ENCODE results near the gene CARMIL1.

The CARMIL1 gene

DNA sequence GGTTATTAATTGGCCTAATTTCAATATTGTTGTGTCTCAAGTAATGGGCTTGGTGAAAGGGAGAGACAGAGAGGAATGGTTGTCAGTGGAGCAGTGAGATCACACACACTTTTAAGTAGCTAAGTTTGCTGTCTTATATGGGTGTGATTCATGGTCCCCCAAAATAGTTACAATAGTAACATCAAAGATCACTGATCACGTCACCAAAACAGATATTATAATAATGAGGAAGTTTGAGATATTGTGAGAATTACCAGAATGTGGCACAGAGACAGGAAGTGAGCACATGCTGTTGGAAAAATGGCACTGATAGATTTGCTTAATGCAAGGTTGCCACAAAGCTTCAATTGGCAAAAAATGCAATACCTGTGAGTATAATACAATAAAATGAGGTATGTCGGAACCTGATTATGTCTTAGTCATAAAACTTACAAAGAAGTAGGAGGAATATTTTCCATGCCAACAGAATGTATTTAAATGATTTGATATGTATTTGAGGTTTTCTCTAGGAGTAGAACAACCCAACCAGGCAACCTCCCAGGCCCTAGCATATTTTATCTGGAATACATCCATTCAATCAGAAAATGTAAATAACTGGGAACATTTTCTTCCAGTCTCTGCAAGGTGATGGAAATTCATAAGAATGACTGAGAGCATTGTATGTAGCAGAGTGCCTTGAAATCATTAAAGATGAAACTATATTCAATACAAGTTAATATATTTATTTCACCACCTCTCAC, 167.8 kb downstream of the CARMIL1 start:
- no peak for DNase-seq (ENCODE audit: low spot score)

DNA sequence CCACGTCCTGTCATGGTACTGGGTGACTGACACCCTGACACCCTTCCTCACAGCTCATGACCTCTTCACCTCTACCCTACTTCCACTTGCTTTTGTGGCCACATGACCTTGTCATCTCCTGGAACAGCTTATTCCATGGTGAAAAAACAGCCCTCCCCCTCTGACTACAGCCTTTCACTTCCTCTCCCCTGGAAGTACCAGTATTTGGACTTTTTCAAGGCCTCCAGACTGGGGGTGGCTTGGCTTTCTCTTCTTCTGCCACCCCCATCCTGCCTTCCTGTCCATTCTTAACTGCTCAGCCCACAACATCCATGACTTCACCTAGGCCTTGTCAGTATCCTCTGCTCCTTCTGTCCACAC, 168.4 kb downstream of the CARMIL1 start:
- DNase-seq (ENCODE audit: low spot score), result no peak

DNA sequence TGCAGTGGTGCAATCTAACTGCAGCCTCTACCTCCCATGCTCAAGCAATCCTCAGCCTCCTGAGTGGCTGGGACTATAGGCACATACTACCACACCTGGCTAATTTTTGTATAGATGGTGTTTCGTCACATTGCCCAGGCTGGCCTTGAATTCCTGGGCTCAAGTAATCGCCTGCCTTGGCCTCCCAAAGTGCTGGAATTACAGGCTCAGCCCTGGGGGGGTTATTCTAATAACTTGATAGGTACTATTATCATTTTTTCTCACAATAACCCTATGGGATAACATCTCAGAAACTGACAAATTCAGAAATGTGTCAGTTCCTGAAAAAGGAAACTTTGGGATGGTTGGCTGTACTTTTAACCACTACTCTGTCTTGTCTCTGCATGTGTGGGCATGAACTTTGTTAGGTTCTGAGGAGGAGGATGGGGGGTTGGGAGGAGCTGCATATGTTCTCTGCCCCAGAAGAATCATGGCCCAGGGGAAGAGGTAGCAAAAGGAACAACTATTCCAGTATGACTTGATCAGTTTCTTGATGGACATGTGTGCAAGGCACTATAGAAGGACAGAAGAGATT, 169.9 kb downstream of the CARMIL1 start:
- no peak for DNase-seq (ENCODE audit: low spot score)

DNA sequence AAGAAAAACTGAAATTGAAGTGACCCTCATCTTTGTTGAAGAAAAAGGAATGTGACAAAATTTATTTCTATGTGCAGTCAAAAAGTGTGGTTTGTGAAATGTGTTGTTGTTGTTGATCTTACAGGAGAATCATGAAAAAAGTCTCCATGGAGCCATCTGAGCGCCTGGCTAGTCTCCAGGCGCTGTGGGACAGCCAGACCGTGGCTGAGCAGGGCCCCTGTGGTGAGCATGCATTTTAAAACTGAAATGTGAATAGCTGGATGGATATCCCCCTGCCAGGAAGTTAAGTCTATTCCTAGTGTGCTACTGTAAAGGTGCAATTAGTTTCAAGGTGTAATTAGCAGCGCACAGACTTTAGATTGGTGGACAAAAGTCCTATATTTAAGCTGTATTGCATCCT, 170.6 kb downstream of the CARMIL1 start:
- DNase-seq (ENCODE audit: low spot score), result no peak

DNA sequence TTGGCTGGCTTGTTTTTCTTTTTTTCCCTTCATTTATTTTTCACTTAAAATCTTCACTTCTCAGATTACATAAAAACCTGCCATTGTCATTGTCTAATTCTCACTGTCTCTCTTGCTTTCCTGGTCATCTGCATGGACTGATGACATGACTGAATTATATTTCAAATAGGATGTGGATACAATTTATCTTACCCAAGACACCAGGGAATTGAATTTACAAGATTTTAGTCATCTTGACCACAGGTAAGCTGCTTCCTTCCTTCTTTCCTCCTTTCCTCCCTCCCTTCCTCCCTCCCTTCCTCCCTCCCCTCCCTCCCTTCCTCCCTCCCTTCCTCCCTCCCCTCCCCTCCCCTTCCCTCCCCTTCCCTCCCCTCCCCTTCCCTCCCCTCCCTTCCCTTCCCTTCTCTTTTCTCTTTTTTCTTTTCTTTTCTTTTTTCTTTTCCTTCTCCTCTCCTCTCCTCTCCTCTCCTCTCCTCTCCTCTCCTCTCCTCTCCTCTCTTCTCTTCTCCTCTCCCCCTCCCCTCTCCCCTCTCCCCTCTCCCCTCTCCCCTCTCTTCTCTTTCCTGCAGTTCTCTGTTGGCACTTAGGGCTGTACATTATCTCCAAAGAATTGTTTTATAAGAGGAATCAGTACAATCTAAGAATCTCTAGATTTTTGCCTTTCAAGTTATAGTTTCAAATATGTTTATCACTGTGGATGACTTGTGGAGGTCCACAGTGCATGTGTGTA, 171.5 kb downstream of the CARMIL1 start:
- DNase-seq (ENCODE audit: low spot score), result no peak

DNA sequence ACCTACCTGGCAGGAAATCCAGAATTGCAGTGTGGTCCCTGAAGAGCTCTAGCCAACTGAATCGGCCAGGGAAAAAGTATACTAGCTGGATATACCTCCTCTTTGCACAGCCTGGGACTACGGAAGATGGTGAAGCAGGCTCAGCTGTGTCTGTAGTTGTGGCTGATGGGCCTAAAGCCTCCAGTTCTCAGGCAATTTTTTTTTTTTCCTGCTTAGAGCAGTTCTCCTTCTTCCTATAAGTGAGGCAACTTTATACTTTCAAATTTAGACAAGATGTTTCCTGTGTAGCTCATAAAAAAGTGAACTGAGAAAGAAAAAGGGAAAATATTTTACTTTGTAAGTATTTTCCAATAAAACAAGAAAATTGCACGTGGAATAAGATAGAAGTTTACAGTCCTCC, 172.9 kb downstream of the CARMIL1 start:
- no peak for DNase-seq (ENCODE audit: low spot score)

DNA sequence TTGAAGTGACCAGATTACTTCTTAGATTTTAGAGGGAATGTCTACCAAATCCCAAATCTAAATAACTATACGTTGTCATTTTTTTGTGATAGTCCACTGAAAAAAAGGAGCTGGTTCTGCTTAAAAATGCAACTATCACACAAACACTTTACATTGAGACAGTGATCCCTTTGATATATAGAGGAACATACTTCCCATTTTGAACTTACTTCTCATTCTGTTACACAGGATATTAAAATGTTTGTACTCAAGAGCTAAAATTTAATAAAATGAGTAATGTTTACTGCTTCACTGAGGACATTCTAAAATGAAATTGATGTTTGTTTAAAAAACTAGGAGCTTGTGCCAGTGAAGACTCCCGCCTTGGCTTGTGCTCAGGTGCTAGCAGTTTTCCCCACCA, 174.1 kb downstream of the CARMIL1 start:
- no peak for DNase-seq (ENCODE audit: low spot score)

DNA sequence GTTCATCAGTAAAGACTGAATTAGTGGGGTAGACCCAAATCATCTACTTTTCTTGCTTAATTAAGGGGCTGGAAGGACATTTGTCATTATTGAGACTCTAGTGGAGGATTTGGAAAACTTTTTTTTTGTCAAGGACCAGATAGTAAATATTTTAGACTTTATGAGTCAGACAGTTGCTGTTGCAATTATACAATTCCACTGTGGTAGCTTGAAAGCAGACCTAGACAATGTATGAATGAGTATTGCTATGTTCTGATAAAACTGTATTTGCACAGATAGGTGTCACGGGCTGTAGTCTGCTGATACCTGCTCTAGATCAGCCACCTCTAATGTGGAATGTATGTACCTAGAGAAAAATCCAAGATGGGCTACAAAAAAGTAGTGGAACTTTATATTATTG, 175.0 kb downstream of the CARMIL1 start:
- DNase-seq (ENCODE audit: low spot score), result no peak

DNA sequence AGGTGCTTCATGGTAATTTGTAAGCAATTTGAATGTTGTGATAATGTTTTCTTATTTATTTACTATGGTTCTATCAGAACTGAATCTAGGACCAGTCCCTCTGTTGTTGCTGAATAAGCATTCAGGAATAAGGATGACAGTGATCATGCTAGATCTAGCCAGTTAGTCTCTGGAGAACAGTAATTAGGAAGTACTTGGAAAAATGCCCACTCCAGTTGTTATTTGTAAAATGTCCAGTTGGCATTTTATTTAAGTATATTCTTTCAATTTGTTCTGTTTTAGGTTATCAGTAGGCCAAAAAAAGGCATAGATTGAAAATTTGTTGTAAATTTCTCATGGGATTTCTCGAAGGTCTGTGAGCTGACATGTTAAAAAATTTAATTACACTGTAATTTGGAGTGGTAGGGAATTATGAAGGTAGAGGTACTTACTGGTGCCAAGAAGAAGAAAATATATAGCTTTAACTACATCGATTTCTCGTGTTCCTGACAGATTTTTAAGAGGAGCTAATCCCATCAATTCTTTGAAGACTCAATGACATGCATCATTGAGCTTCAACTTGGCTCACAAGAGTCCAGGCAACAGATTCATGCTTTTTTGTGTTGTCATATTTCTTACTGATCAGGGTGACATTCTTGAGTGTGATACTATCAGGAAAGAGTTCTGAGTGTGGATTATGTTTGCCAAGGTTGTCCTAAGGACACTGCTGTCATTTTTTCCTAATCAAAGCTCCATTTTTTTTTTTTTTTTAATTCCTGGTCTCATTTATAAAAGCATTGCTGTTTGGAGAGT, 177.3 kb downstream of the CARMIL1 start:
- DNase-seq (ENCODE audit: low spot score), result no peak

DNA sequence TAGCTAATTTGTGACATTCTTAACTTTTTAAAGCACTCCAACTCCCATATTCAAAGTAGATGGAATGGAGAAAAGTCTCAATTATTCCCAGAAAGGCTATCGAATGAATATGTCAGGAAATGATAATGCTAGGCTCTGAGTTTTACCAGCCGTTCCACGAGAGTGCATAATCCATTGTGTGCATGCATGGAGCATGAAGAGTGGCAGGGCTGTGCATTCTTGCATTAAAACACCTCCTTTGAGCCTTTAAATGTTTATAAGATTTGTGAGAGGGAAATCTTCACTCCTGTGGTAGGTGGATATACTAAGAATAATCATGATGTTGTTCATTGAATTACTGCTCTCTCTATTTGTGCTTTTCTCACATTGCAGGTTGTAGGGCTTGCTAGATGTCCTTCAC, 178.3 kb downstream of the CARMIL1 start:
- DNase-seq (ENCODE audit: low spot score), result no peak

DNA sequence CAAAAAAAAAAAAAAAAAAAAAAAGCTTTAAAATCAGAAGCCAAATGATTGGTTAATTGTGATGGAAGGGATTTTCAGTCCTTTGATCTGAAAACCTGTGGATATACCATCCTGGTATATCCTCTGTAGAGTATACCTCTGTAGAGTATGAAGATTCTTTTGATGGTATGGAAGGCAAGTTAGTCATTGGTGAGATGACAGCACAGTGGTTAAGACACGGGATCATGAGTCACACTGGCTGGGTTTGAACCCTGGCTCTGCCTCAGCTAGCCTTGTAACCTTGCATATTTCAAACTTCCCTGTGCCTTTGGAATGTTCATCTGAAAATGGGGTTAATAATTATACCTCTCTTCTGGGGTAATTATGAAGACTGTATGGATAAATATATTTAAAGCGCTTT, 179.3 kb downstream of the CARMIL1 start:
- no peak for DNase-seq (ENCODE audit: low spot score)

DNA sequence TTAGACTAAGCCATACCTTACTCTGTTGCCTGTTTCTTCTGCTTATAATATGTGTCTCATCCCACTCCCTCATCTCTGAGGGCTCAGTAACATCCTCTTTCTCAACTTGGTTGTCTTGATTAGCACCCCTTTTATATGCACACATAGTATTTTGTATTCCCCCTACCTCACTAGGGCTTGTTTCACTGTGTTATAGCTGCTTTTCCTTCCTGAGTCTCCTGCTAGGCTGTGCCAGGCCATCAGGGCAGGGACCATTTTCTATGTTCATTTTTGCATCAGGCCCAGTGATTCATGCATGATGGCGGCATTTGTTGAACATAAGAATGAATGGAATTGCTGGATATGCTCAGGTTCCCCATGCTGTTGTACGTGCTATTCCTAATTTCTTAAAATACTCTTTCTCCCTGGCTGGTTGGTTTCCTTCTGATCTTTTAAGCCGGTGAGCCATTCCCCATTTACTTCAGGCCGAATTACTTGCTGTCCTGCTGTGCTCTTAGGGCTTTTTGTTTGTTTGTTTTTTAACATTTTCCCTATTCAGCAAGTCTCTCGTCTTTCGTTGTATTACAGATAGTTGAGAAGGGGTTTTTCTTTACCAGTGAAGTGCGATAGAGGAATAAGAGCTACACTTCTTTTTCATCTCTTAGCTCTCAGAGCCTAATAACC, 183.2 kb downstream of the CARMIL1 start:
- no peak for DNase-seq (ENCODE audit: low spot score)

DNA sequence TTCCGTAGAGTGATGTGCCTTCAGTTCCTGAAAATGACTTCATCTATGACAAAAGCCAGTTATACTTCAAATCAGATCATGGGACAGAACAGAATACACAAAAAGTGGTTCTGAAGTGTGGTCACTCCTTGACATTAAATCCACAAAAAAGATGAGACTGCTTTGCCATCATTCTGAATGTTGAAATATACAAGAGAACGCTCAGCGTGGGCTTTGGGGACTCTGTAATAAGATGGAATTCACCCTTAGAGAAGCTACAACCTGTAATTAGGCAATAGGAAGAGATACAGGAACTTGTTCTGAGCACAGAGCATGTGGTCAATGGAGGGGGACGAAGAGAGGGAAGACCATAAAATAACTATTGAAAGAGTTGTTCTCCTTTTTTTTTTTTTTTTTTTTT, 184.3 kb downstream of the CARMIL1 start:
- DNase-seq (ENCODE audit: low spot score), result no peak

DNA sequence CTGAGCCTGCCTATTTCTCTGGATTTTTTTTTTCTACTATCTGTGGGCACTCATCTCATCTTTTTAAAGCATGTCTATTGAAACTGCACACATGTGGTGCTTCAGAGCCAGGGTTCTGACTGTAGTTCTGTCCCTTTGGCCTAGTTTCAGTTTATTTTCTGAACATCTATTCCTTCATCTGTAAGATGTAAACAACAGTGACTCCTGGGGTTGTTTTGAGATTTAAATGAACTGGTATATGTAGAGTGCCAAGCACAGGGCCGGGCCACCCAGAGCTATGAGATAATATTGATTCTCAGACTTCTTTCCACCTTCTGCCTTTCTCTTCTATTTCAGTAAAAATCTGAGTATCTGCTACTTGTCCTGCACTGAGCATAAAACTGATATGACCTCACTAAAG, 185.1 kb downstream of the CARMIL1 start:
- DNase-seq (ENCODE audit: low spot score), result no peak

DNA sequence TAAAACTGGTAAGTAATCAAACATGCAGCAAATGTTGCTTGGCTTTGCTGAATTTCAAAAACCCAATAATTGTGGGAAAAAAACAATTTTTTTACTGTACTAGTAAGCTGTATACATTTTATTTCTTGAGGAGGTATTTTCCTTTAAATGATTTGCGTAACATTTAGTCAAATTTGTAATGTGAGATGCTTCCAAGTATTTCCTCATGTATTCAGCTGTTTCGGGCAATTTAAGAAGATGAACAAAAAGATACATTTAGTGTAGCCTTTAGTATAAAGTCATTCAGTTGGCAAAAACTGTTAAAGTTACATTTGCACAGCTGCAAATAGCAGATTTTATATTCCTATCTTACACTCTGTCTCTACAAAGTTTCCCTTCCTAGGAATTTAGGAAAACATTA, 186.8 kb downstream of the CARMIL1 start:
- no peak for DNase-seq (ENCODE audit: low spot score)

DNA sequence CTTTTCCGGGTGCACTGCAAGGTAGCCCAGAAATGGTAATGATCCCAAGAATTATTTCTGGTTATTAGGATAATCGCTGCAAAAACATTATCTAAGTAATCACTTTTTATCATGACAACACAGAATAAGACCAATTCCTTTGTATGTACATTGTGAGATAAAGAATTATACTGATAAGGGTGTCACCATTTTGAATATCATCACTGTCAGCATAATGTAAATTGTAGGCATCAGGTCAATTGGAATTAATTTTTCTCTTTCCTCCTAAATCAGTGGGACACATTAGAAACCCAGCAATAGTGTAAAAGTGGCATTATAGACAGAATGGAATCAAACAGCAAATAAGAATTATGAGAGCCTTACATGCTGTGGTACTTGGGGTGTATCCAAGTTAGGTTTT, 189.7 kb downstream of the CARMIL1 start:
- DNase-seq (ENCODE audit: low spot score), result no peak

DNA sequence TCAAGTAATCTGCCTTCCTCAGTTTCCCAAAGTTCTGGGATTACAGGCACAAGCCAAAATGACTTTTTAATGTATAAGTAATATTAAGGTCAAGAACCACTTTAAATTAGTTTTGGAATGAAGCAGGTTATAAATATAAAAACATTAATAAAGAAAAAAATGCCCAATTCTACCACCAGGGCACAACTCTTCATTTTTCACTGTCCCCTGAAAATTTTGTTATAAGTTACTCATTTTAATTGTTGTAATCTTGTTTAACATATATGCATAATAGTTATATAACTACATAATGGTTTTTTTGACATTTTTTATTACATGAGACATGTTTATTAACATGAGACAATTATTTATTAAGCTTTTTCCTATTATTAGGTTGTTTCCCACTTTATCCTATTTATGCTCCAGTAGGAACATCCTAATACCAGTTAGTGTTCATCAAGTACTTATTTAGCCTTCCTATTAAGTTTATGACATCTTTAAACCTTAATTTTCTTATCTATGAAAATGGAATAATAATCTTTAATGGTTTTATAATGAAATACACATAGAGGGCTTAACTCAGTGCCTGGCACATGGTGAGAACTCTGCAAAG, 190.7 kb downstream of the CARMIL1 start:
- DNase-seq (ENCODE audit: low spot score), result no peak

DNA sequence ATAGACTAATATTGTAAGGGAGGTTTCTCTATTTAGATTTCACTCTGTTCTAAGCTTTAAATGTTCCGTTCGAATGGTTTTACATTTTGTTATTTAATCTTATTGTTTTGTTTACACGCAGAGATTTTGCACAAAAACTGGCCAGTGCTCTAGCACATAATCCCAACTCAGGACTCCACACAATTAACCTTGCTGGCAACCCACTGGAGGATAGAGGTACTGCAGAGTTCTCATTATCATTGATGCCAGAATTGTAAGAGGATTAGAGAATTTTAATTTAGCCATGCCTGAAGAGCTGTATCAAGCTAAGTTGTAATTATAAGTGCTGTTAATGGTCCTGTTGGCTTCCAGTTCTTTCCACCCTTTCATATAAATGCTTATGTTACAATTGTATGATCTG, 193.1 kb downstream of the CARMIL1 start:
- no peak for DNase-seq (ENCODE audit: low spot score)

DNA sequence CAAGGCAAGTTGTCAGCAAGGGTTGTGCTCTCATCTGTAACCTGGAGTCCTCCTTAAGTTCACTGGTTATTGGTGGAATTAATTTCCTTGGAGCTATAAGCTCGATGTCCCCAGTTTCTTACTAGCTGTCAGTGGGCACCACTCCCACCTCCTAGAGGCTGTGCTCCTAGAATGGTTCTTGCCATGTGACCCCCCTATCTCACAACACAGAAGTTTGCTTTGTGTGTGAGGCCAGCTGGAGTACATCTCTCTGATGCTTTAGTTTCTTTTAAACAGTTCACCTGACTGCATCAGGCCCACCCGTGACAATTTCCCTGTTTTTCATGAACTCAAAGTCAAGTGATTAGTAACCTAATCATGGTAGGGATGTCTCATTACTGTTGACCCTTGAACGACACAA, 193.7 kb downstream of the CARMIL1 start:
- no peak for DNase-seq (ENCODE audit: low spot score)

DNA sequence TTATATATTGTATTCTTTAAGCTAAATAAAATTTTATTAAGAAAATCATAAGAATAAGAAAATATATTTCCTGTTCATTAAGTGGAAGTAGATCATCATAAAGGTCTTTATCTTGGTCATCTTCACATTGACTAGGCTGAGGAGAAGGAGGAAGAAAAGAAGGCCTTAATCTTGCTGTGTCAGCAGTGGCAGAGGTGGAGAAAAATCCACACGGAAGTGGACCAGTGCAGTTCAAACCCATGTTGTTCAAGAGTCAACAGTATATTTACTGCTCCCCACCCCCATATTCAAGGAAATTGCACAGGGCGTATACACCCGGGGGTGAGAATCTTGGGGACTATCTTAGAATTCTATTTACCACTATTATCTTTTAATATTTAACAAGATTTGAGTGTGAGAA, 194.3 kb downstream of the CARMIL1 start:
- DNase-seq (ENCODE audit: low spot score), result no peak

DNA sequence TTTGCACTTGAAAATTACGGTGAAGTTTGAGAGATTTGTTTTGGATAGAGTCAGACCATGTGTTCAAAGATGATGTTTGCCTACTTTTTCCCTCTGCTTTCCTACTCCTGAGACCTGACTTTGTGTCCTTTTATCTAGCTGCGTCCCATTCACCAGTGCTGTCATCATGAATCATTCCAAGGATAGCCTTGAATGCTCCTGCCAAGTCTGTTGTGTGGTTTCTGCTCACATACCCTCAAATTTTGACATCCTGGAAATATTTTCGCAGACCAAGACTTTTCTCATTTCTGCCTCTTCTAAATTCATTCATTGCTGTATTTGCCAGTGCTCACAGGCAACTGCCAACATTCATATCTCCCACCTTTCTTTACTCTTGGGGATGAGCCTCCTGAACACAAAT, 197.0 kb downstream of the CARMIL1 start:
- DNase-seq (ENCODE audit: low spot score), result no peak

Measured in left forelimb (tissue), 1 donor.